Stimulated activated CD8-positive, alpha-beta memory T cell treated with anti-CD3 and anti-CD28 coated beads, Interleukin-15, amount 100 ng/mL, for 1 hour (primary cell): Measurements from ENCODE around the gene SMIM10L2A.
"Not testable (repeated sequence)": the region's sequence is repeated elsewhere in the genome, so short reads cannot be mapped to it uniquely, and the experiment has no call there.

Experiments used
- DNase-seq: peaks from one replicate; pipeline ENCODE4 v3.0.0-alpha.2; 2020; ENCODE audit warnings: low read depth

SMIM10L2A gene

DNA sequence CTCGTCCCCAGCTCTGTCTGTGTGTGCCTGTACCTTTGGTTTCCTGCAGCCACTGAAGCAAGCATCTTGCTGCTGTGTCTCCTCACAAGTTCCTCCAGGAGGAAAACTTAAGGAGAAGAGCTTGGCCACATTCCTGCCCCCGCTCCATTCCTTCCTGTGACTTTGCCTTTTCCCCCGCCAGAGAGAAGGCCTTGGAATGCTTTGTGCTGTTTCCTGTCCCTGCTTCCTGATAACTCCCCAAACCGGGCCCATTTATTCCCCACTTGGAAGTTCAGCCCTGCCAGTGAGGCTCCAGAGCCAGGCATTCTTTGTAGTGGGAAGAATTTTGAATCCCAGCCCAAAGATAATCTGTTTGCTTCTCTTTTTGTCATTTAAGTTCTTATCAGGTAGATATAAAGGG is 33.1 kb downstream of the SMIM10L2A start:
- DNase-seq = no peak

GRCh38 chrX:135461756-135462155 is 40.0 kb downstream of the SMIM10L2A start:
- DNase-seq = not testable (repeated sequence)

GRCh38 chrX:135463937-135464336 is 42.2 kb downstream of the SMIM10L2A start:
- DNase-seq = no peak

DNA sequence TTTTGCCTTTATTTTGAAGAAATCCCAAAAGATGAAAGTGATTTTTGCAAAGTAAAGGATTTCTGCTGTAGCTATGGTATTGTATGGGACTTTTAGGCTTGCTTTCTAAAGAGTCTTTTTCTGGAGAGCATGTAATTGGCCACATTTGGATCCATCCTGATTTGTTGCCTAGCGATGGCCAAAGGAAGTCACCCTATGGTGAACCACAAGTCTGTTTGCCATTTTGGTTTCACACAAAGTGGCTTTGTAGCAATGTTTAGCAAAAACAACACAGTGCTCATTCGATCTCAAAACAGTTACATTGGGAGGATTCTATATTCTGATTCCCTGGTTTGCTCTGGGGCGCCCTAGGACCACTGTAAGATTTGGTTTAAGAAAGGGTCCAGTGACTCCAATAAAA is 54.6 kb downstream of the SMIM10L2A start:
- DNase-seq = no peak

DNA sequence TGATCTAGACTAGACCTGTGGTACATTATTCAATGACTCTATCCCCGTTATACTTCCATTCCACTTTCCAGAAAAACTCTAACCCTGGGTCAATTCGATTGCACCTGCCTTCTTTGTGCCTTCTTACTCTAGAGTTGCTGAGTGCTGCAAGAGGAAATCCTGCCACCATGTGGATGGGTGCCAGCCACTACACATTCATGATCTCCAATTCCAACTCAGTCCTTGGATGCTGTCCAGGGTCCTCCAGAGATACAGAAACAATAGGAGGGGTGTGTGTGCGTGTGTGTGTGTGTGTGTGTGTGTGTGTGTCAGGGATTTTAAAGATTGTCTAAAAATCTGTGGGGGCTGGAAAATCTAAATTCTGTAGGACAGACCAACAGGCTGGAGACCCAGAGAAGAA is 55.8 kb downstream of the SMIM10L2A start:
- no peak for DNase-seq
